Right kidney (tissue), 1 donor: ENCODE results near the gene RASSF8.
A peak's percentile ranks its signal among the peaks of the same experiment; 100 is the strongest.

Experiments
- DNase-seq: peaks from one replicate; pipeline ENCODE4 v3.0.0-alpha.2; 2016

RASSF8 gene

GRCh38 chr12:26124446-26125399 is 166.2 kb downstream of the RASSF8 start, which contains the start of gene BHLHE41:
Gene BHLHE41, minus strand, starts transcription at chr12:26125037. Its CDS starts 258 bp downstream, at chr12:26124779.
- DNase-seq = peak; percentile 73

- peak; percentile 85 for DNase-seq
These were observed 167.2 kb downstream of the RASSF8 start for GRCh38 chr12:26125400-26126339.

- peak; percentile 88 for DNase-seq
These were observed 168.1 kb downstream of the RASSF8 start for GRCh38 chr12:26126340-26127284.

GRCh38 chr12:26127404-26127803 is 168.9 kb downstream of the RASSF8 start:
- no peak for DNase-seq

- no peak for DNase-seq
These were observed 169.7 kb downstream of the RASSF8 start for GRCh38 chr12:26128168-26128567.
